GM13977 (cell line): ENCODE data around the gene ARHGAP22.

Experiments
- DNase-seq: peaks from one replicate; pipeline ENCODE4 v3.0.0; 2012; ENCODE audit warnings: low spot score
- in situ Hi-C: fragments of 300-500 bp; cut with MboI; formaldehyde crosslinking; loops from one replicate; pipeline ENCODE4 v1.12.0; 2022; ENCODE audit warnings: low sequenced_read_pairs, low pct_unique_long_range_greater_than_20kb, mixed read lengths, inconsistent platforms; ENCODE audit not compliant: unreplicated experiment
- TF ChIP-seq, protein P1 (sequence below): IDR thresholded peaks from 2 replicates; pipeline ENCODE4 v1.5.1; 2012; ENCODE audit warnings: mild to moderate bottlenecking, control low read depth; ENCODE audit not compliant: insufficient read depth; ENCODE audit errors: extremely low read depth, missing control alignments

Gene ARHGAP22

DNA sequence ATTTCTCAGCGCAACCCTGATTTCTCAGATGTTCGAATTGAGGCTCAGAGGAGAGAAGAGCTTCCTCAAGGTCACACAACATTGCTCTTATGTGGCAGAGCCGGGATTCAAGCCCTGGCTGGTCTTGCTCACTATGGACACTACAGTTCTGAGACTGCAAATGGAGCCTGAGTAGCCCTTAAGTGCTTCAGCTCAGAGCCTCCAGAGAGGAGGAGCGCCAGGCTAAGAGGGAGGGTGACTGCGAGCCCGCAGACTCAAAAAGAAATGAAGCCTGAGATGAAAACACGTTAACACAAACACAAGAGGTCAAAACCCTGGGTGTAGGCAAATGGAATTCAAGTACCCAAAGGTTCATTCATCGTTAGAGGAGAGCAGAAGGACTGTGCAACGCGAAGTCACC is 13.9 kb downstream of the ARHGAP22 start:
- DNase-seq: no peak
- TF ChIP-seq, protein P1, sequence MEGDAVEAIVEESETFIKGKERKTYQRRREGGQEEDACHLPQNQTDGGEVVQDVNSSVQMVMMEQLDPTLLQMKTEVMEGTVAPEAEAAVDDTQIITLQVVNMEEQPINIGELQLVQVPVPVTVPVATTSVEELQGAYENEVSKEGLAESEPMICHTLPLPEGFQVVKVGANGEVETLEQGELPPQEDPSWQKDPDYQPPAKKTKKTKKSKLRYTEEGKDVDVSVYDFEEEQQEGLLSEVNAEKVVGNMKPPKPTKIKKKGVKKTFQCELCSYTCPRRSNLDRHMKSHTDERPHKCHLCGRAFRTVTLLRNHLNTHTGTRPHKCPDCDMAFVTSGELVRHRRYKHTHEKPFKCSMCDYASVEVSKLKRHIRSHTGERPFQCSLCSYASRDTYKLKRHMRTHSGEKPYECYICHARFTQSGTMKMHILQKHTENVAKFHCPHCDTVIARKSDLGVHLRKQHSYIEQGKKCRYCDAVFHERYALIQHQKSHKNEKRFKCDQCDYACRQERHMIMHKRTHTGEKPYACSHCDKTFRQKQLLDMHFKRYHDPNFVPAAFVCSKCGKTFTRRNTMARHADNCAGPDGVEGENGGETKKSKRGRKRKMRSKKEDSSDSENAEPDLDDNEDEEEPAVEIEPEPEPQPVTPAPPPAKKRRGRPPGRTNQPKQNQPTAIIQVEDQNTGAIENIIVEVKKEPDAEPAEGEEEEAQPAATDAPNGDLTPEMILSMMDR: no peak
- in situ Hi-C loops: loop anchor here (10.0 kb wide), 1 partner anchor 46 kb away; no protein-coding TSS in a partner anchor

- in situ Hi-C loops: no loop called here
- no peak for DNase-seq
- TF ChIP-seq, protein P1: no peak
Measured at GRCh38 chr10:48589266-48589665, 15.6 kb downstream of the ARHGAP22 start.

DNA sequence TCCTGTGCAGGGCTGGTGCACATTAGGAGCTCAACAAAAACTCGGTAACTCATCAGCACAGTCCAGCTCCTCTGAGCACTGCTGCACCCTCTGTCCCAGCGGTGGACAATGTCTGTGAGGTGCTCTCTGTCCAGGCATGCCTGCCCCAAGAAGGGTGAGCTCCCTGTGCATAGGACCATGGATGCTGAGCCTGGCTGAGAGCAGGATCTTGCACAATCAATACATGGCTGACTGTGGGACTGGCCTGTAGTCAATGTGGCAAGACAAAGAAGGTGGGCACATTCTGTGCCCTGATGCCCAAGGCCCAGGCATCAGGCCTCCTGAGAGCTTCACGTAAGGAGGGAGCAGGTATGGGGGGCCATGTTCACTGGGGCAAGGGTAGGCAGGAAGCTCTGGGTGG is 17.1 kb downstream of the ARHGAP22 start:
- TF ChIP-seq, protein P1: no peak
- in situ Hi-C loops: no loop called here
- DNase-seq: no peak

GRCh38 chr10:48587101-48587500 is 17.8 kb downstream of the ARHGAP22 start:
- DNase-seq: no peak
- in situ Hi-C loops: no loop called here
- TF ChIP-seq, protein P1: no peak

DNA sequence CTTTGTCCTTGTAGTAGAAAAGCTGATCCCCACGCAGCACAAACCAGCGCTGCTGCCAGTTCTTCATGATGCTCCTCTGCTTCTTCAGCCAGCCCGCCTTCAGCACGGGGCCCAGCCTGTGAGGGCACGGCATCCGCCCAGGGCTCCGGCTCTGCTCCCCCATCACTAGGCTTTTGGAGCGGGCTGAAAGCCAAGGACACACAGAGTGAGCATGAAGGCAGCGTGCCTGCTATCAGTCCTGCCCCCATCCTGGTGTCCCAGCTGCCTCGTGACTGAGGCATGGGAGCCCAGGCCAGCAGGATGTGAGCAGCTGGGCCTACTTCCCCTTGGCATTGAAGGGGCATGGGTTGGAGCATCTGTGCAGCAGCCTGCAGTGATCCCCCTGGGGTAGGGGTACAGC is 21.9 kb downstream of the ARHGAP22 start:
- DNase-seq: no peak
- TF ChIP-seq, protein P1: no peak
- in situ Hi-C loops: no loop called here

DNA sequence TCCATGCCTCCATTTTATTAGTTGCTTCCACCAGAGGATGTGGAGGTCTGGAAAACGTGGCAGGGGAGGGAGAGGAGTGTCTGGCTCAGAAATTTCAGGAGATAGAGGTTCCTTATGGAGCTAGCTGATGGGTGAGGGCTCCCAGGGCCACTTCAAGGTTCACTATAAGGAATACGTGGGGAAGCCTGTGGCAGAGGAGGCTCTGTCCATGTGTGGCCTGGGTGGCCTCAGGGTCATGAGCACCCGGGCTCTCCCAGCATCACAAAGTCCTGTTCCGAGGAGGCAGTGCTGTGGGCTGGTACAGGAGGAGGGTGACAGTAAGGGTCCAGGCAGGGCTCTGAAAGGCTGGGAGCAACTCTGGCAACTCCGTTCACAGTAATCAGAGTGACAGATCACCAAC is 24.6 kb downstream of the ARHGAP22 start:
- DNase-seq: no peak
- TF ChIP-seq, protein P1: no peak
- in situ Hi-C loops: no loop called here
